SU-DHL-6 (cell line): ENCODE measurements around the gene ADORA3.
A peak's percentile ranks its signal among the peaks of the same experiment; 100 is the strongest.

Experiments
- H2AFZ ChIP-seq: fragments of 200-600 bp; sonication (generic); 2 replicates; pipeline ENCODE4 v1.6.1; 2014; ENCODE audit warnings: low read depth, mild to moderate bottlenecking, moderate library complexity, mixed read lengths, antibody characterized with exemption, low read length; ENCODE audit not compliant: severe bottlenecking
- H3F3A ChIP-seq: fragments of 200-600 bp; shearing (Covaris generic); 2 replicates; pipeline ENCODE4 v1.6.0; 2016; ENCODE audit warnings: antibody characterized with exemption, mild to moderate bottlenecking; ENCODE audit not compliant: insufficient read depth
- H3K27ac ChIP-seq: fragments of 200-600 bp; sonication (generic); 2 replicates; pipeline ENCODE4 v1.5.1; 2016; ENCODE audit warnings: low read depth, mild to moderate bottlenecking, low read length, moderate library complexity, mixed read lengths
- H3K27me3 ChIP-seq: fragments of 200-600 bp; sonication (generic), shearing (Covaris generic); 2 replicates; pipeline ENCODE4 v1.6.0; 2014; ENCODE audit warnings: mild to moderate bottlenecking, low read length
- H3K36me3 ChIP-seq: fragments of 200-600 bp; sonication (generic); 2 replicates; pipeline ENCODE4 v1.6.1; 2014; ENCODE audit warnings: mild to moderate bottlenecking, low read length, mixed read lengths
- H3K4me2 ChIP-seq: fragments of 300-600, 200-600 bp; shearing (Covaris generic), sonication (generic); 2 replicates; pipeline ENCODE4 v1.6.0; 2014; ENCODE audit warnings: low read length, low read depth, mild to moderate bottlenecking; ENCODE audit not compliant: poor library complexity, severe bottlenecking
- H3K4me3 ChIP-seq: fragments of 200-600 bp; sonication (generic); 2 replicates; pipeline ENCODE4 v1.5.1; 2014; ENCODE audit warnings: antibody characterized with exemption, low read length, mild to moderate bottlenecking, mixed read lengths; ENCODE audit not compliant: insufficient read depth, poor library complexity, severe bottlenecking
- H3K79me2 ChIP-seq: fragments of 200-600 bp; sonication (generic); 2 replicates; pipeline ENCODE4 v1.6.1; 2014; ENCODE audit warnings: mild to moderate bottlenecking, low read length, moderate library complexity; ENCODE audit not compliant: insufficient read depth
- H3K9ac ChIP-seq: fragments of 200-600 bp; sonication (generic); 2 replicates; pipeline ENCODE4 v1.7.0; 2014; ENCODE audit warnings: mild to moderate bottlenecking, low read length
- H3K9me2 ChIP-seq: fragments of 200-600 bp; sonication (generic); replicated peaks from 2 replicates; pipeline ENCODE4 v1.6.1; 2014; ENCODE audit warnings: low read length; ENCODE audit not compliant: insufficient read depth
- H3K9me3 ChIP-seq: fragments of 200-600 bp; sonication (generic); 2 replicates; pipeline ENCODE4 v1.6.1; 2014; ENCODE audit warnings: low read length, mixed read lengths; ENCODE audit not compliant: insufficient read depth
- H4K20me1 ChIP-seq: fragments of 200-600 bp; sonication (generic); 2 replicates; pipeline ENCODE4 v1.6.1; 2014; ENCODE audit warnings: low read depth, mild to moderate bottlenecking, antibody characterized with exemption, low read length, moderate library complexity, mixed read lengths
- EZH2phosphoT487 ChIP-seq: fragments of 200-600 bp; sonication (generic), shearing (Covaris generic); conservative IDR thresholded peaks from 2 replicates; pipeline ENCODE4 v1.6.1; 2018; ENCODE audit warnings: mild to moderate bottlenecking, antibody characterized with exemption, low read length, moderate library complexity, mixed read lengths
- TF ChIP-seq, protein P1 (sequence below): fragments of 200-600 bp; sonication (generic); IDR thresholded peaks from one replicate; pipeline ENCODE4 v1.5.1; 2017; ENCODE audit warnings: antibody characterized with exemption, mild to moderate bottlenecking, low read length, moderate library complexity; ENCODE audit not compliant: insufficient read depth, poor library complexity, severe bottlenecking

The ADORA3 gene

DNA sequence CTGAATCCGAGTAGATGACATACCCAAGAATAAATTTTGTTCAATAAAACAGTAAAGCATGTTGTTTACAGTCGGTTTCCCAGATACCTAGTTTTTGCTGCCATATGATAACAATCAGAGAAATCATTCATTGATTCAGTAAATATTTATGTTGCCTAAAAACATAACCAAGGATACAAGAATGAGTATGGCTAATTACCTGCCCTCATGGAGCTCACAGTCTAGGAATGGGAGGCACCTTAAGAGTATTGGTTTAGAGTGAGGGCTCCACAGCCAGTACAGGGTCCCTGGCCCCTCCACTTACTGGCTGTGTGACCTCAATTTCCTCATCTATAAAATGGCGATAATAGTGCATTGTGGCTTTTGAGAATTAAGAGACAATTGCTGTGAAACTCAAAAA, 53.2 kb downstream of the ADORA3 start:
- Histone ChIP-seq H3K27me3 (no peaks in the 10 kb centered on the region), H4K20me1 (no peaks in the 10 kb centered on the region; the same call in 1 of the 2 replicates), H3K4me3 (peak overlapping the region; percentile 98), H3K36me3 (peaks cover 15% of the 10 kb centered on the region; the same call in 1 of the 2 replicates), H3F3A (no peaks in the 10 kb centered on the region), H3K9me2 (no peaks in the 10 kb centered on the region), H3K9me3 (no peaks in the 10 kb centered on the region), H2AFZ (no peak overlapping the region), H3K79me2 (peaks cover 93% of the 10 kb centered on the region), H3K27ac (no peak overlapping the region), H3K4me2 (peak overlapping the region; percentile 77), H3K9ac (peak overlapping the region; percentile 93)
- TF ChIP-seq EZH2phosphoT487, result no peak
- TF ChIP-seq, protein P1, sequence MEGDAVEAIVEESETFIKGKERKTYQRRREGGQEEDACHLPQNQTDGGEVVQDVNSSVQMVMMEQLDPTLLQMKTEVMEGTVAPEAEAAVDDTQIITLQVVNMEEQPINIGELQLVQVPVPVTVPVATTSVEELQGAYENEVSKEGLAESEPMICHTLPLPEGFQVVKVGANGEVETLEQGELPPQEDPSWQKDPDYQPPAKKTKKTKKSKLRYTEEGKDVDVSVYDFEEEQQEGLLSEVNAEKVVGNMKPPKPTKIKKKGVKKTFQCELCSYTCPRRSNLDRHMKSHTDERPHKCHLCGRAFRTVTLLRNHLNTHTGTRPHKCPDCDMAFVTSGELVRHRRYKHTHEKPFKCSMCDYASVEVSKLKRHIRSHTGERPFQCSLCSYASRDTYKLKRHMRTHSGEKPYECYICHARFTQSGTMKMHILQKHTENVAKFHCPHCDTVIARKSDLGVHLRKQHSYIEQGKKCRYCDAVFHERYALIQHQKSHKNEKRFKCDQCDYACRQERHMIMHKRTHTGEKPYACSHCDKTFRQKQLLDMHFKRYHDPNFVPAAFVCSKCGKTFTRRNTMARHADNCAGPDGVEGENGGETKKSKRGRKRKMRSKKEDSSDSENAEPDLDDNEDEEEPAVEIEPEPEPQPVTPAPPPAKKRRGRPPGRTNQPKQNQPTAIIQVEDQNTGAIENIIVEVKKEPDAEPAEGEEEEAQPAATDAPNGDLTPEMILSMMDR, result no peak

DNA sequence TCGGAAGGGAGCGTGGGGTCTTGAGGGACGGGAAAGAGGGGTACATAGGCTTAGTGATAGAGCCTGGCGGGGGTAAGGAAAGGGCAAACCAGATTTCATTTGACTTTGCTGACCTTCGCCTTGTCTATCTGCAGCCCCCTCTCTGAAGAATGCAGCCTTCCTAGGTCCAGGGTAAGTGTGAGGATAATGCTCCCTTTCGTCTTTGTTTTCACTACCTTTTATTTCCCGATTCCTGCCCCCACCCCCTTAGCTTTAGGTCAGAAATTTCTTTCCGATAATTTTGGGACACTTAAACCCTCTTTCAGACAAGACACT, 53.8 kb downstream of the ADORA3 start:
- H3K36me3 ChIP-seq, result peaks cover 12% of the 10 kb centered on the region; the same call in 1 of the 2 replicates
- TF ChIP-seq, protein P1, result no peak
- no peak for TF ChIP-seq EZH2phosphoT487

More for the DNA sequence above, 53.8 kb downstream of the ADORA3 start:
- H4K20me1 ChIP-seq, result no peaks in the 10 kb centered on the region; the same call in 1 of the 2 replicates
- H3K9me3 ChIP-seq, result no peaks in the 10 kb centered on the region
- peak overlapping the region; percentile 98 for H3K4me3 ChIP-seq
- H3K27ac ChIP-seq, result peak overlapping the region; percentile 57
- no peaks in the 10 kb centered on the region for H3K27me3 ChIP-seq
- H2AFZ ChIP-seq, result peak overlapping the region; percentile 67
- peak overlapping the region; percentile 77 for H3K4me2 ChIP-seq
- H3K9ac ChIP-seq, result peak overlapping the region; percentile 93
- no peaks in the 10 kb centered on the region for H3F3A ChIP-seq
- peaks cover 91% of the 10 kb centered on the region for H3K79me2 ChIP-seq
- no peaks in the 10 kb centered on the region for H3K9me2 ChIP-seq
